ENCODE measurements around the gene SCMH1.
A peak's percentile ranks its signal among the peaks of the same experiment; 100 is the strongest.
"Not testable (repeated sequence)": the region's sequence is repeated elsewhere in the genome, so short reads cannot be mapped to it uniquely, and the experiment has no call there.

SCMH1 gene

DNA sequence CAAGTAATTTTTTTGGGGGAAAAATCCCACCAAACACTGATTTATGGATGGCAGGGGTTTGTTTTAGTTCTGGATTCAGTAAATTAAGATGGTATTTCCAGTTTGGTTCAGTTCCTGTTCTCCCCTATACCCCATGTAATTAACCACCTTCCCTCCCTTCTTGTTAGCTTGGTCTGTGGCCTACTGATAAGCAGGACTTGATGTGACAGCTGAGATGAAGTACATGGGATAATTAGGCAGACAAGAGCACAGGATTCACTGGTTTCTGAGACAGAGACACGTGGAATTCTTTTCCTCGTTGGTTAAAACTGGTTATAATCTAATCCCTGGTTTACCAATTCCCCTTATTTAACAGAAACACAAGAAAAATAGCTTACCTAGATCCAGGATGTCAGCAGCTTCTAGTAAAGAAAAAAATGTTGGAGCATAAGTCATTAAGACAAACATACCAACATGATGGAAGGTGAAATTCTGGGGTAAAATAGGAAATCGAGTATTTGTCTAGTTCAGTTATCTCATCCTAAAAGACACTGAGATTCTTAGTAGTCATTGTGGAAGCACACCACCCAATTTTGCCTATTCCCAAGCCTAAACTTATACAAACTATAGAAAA, 81.5 kb downstream of the SCMH1 start:
- no peak for TF ChIP-seq POLR2AphosphoS5 (IDR thresholded peaks at IDR 0.05; ENCODE audit: low read depth, low read length)
- TF ChIP-seq TAF1 (IDR thresholded peaks at IDR 0.05; ENCODE audit: borderline replicate concordance, low read depth, low read length) = no peak
- no peak for TF ChIP-seq POLR2A (IDR thresholded peaks at IDR 0.05; ENCODE audit: low read depth, low read length)
- no peak for DNase-seq (ENCODE audit: insufficient read length)
- FAIRE-seq = no peak

DNA sequence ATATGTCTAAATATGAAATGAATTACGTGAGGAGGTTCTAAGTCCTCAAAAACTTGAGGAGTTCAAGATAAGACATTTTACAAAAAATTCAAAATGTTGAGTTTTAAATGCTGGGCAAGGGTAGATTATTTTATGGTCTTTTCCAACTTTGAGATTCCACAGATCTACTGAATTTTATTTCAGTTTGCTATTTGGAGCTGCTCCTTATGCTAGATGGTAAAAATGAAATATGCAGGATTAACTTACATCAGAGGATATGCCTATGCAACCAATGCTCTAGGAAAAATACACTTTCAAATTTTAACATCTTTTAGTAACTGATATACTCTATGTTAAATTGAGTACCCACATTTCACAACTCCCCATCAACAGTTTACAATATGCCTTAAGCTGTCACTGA, 83.1 kb downstream of the SCMH1 start:
- FAIRE-seq = no peak

DNA sequence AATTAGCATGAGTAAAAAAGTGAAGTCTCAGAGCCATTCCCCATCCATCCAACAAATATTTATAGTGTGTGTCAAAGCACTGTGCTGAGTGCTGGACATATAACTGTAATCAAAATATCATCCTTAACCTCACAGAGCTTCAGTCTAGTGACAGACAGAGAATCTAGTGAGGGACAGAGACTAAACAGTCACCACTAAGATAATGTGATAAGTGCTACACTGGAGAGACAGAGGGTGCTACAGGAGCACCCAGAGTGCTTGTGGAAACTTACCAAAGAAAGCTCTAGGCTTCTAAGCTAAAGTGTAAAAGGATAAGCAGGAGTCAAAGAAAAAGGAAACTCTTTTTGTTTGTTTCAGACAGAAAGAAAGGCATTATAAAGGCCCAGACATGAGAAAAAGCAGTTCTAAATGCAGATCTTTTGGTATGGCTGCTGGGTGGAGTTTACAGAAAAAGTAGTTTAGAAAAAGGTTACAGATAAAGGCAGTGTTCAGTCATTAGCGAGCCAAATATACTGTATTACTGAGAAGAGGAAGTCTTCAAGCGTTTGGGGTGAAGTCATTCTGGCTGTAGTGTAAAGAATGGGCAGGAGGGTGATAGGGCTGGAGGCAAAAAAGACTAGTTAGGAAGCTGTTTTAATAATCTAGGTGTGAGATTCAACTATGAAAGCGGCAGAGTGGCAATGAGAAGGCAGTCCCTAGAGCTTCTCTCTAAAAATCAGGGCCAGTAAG, 83.8 kb downstream of the SCMH1 start:
- FAIRE-seq (no peak), DNase-seq (ENCODE audit: insufficient read length) (no peak)
- no peak for TF ChIP-seq POLR2AphosphoS5 (IDR thresholded peaks at IDR 0.05; ENCODE audit: low read depth, low read length)

More for the DNA sequence above, 83.1 kb downstream of the SCMH1 start:
- no peak for DNase-seq (ENCODE audit: insufficient read length)
- TF ChIP-seq POLR2AphosphoS5 (IDR thresholded peaks at IDR 0.05; ENCODE audit: low read depth, low read length) (no peak), POLR2A (IDR thresholded peaks at IDR 0.05; ENCODE audit: low read depth, low read length) (no peak), TAF1 (IDR thresholded peaks at IDR 0.05; ENCODE audit: borderline replicate concordance, low read depth, low read length) (no peak)

DNA sequence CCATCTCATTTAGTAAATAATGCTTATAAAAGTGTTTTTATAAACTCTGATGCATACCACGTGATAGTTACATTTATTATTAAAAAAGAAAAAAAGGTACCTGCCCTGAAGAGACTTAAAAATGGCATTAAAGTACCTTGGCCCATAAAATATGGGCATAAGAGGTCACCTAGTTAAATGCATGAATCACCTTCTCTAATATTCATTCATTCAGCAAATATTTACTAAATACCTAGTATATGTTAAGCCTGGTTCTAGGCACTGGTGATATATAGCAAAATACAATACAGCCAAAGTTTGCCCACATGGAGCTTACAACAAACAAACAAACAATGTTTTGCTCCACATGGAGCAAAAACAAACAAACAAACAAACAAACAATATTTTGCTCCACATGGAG, 87.0 kb downstream of the SCMH1 start:
- DNase-seq (ENCODE audit: insufficient read length) = no peak
- no peak for TF ChIP-seq TAF1 (IDR thresholded peaks at IDR 0.05; ENCODE audit: borderline replicate concordance, low read depth, low read length)
- no peak for TF ChIP-seq POLR2AphosphoS5 (IDR thresholded peaks at IDR 0.05; ENCODE audit: low read depth, low read length)
- TF ChIP-seq POLR2A (IDR thresholded peaks at IDR 0.05; ENCODE audit: low read depth, low read length) = no peak
- no peak for FAIRE-seq

DNA sequence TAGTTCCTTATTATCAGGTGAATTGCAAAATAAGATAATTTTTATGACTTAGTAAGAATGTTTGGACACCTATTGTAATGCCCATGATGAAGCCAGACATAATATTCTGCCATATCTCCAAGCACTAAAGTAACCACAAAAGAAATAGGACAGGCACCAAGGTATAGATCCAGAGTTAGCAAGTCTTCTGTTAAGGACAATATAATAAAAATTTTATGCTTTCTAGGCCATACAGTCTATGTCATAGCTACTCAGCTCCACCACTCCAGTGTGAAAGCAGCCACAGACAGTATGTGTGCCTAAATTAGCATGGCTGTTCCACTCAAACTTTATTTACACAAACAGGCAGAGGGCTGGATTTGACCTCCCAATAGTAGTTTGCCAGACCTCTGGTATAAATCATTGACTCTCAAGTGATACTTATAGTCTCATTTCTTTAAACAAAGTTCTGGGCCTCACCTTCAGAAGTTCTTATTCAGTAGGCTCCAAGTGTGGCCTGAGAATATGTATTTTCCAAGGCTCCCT, 88.3 kb downstream of the SCMH1 start:
- FAIRE-seq (peak; percentile 21), DNase-seq (ENCODE audit: insufficient read length) (no peak)
- TF ChIP-seq TAF1 (IDR thresholded peaks at IDR 0.05; ENCODE audit: borderline replicate concordance, low read depth, low read length) (no peak), POLR2A (IDR thresholded peaks at IDR 0.05; ENCODE audit: low read depth, low read length) (no peak), POLR2AphosphoS5 (IDR thresholded peaks at IDR 0.05; ENCODE audit: low read depth, low read length) (no peak)

DNA sequence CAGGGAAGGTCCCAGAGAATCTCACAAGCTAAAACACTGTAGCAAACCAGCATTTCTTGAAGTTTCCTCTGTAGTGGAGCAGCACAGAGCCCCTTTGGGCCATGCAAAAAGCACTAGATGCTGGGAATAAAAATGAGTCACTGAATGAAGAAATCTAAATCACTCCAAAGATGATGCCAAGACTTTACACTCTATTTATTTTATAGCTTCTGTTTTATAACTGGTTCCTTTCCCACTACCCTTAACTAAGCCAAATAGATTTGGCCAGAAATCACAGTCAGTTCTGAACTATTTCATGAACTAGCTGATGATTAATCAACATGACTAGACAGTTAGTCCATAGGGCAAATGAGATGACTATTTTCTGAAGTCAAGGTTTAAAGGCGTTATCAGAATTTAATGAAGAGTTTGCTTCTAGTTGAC, 89.5 kb downstream of the SCMH1 start:
- TF ChIP-seq TAF1 (IDR thresholded peaks at IDR 0.05; ENCODE audit: borderline replicate concordance, low read depth, low read length) (no peak), POLR2A (IDR thresholded peaks at IDR 0.05; ENCODE audit: low read depth, low read length) (no peak), POLR2AphosphoS5 (IDR thresholded peaks at IDR 0.05; ENCODE audit: low read depth, low read length) (no peak)
- FAIRE-seq (no peak), DNase-seq (ENCODE audit: insufficient read length) (no peak)

DNA sequence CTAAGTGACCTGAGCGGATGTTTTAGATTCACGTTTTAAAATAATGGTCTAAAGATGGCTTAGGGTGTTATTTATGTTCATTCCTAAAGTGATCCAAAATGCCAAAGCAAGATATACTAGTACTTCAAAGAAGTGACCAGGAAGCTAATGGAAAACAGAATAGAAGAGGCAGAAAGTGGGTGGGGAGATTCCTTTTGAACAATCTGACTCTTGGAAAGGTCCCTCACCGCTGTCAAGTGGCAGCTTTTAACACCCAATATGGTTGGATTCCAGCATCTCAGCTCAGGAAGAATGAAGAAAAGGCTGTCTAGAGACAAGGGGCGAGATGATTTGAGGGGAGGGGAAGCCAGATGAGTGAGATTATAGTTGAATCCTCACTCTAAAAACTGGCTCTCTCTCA, 90.3 kb downstream of the SCMH1 start:
- TF ChIP-seq TAF1 (IDR thresholded peaks at IDR 0.05; ENCODE audit: borderline replicate concordance, low read depth, low read length) = no peak
- TF ChIP-seq POLR2AphosphoS5 (IDR thresholded peaks at IDR 0.05; ENCODE audit: low read depth, low read length) = no peak
- no peak for TF ChIP-seq POLR2A (IDR thresholded peaks at IDR 0.05; ENCODE audit: low read depth, low read length)
- FAIRE-seq (no peak), DNase-seq (ENCODE audit: insufficient read length) (no peak)

DNA sequence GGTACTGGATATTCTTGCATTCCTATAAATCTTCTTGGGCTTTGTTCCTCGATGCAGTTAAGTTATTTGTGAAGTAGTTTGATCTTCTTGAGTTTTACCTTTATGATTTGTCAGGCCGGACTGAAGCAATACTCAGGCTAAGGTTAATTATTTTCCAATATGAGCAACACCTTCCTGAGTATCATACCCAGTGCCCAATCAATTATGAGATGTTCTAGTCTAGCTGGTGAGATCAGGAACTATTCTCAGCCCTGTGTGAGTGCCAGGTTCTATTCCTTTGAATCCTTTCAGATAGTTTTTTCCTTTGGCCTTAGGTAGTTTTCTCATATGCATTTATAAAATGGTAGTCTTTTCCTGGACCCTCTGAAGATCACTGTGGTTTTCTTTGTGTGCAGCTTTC, 92.5 kb downstream of the SCMH1 start:
- no peak for FAIRE-seq
- DNase-seq (ENCODE audit: insufficient read length) = no peak
- no peak for TF ChIP-seq POLR2A (IDR thresholded peaks at IDR 0.05; ENCODE audit: low read depth, low read length)
- no peak for TF ChIP-seq TAF1 (IDR thresholded peaks at IDR 0.05; ENCODE audit: borderline replicate concordance, low read depth, low read length)
- TF ChIP-seq POLR2AphosphoS5 (IDR thresholded peaks at IDR 0.05; ENCODE audit: low read depth, low read length) = no peak

DNA sequence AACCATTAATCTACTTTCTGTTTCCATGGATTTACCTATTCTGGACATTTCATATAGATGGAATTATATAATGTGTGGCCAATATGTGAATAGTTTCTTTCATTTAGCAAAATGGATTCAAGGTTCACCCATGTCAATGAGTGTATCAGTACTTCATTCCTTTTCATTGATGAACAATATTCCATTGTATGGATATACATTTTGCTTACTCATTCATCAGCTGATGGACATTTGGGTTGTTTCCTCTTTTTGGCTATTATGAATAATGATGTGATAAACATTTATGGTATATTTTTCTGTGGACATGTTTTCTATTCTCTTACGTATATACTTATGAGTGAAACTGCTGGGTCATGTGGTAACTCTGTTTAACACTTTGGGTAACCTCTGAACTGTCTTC, 97.8 kb downstream of the SCMH1 start:
- no peak for TF ChIP-seq POLR2AphosphoS5 (IDR thresholded peaks at IDR 0.05; ENCODE audit: low read depth, low read length)
- no peak for TF ChIP-seq POLR2A (IDR thresholded peaks at IDR 0.05; ENCODE audit: low read depth, low read length)
- TF ChIP-seq TAF1 (IDR thresholded peaks at IDR 0.05; ENCODE audit: borderline replicate concordance, low read depth, low read length) = no peak
- DNase-seq (ENCODE audit: insufficient read length) (no peak), FAIRE-seq (peak; percentile 56)

DNA sequence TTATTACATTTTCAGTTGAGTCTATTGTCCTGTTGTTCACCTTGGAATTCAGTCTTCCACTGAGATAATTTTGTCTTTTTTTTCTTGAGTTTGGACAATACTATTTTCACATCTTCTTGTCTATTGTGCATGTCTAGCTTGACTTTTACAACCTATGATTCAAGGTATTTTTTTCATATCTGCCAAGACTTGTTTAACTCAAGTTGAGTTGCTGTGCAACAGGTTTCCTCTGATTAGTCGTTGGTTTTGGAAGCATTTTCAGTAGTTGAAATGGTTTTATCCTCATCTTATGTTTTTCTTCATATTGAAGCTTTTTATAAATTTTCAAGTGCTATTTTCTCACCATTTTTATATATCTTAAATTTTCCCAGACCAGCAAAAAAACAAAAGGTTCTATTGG, 103.6 kb downstream of the SCMH1 start:
- no peak for DNase-seq (ENCODE audit: insufficient read length)
- peak; percentile 24 for FAIRE-seq
- TF ChIP-seq POLR2AphosphoS5 (IDR thresholded peaks at IDR 0.05; ENCODE audit: low read depth, low read length) (no peak), TAF1 (IDR thresholded peaks at IDR 0.05; ENCODE audit: borderline replicate concordance, low read depth, low read length) (no peak), POLR2A (IDR thresholded peaks at IDR 0.05; ENCODE audit: low read depth, low read length) (no peak)

DNA sequence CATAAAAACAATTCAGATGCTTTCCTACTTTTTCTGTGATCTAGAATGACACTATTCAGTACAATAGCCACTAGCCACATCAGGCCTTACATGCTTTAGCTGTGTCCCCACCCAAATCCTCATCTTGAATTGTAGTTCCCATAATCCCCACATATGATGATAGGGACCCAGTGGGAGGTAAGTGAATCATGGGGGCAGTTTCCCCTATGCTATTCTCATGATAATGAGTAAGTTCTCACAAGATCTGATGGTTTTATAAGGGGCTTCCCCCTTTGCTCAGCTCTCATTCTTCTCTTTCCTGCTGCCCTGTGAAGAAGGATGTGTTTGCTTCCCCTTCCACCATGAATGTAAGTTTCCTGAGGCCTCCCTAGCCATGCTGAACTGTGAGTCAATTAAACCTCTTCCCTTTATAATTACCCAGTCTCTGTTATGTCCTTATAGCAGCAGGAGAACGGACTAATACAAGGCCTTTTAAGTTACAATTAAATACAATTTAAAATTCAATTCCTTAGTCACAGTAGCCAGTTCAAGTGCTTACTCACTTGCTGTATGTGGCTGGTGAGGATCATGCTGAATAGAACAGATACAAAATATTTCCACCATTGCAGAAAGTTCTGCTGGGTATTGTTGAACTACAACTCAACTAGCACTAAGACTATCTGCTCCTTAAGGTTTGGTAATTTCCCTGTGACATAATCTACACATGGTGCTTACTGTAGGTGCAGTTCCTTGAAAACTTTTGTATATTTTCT, 106.7 kb downstream of the SCMH1 start:
- no peak for DNase-seq (ENCODE audit: insufficient read length)
- TF ChIP-seq TAF1 (IDR thresholded peaks at IDR 0.05; ENCODE audit: borderline replicate concordance, low read depth, low read length) (no peak), POLR2AphosphoS5 (IDR thresholded peaks at IDR 0.05; ENCODE audit: low read depth, low read length) (no peak), POLR2A (IDR thresholded peaks at IDR 0.05; ENCODE audit: low read depth, low read length) (no peak)
- FAIRE-seq = no peak

DNA sequence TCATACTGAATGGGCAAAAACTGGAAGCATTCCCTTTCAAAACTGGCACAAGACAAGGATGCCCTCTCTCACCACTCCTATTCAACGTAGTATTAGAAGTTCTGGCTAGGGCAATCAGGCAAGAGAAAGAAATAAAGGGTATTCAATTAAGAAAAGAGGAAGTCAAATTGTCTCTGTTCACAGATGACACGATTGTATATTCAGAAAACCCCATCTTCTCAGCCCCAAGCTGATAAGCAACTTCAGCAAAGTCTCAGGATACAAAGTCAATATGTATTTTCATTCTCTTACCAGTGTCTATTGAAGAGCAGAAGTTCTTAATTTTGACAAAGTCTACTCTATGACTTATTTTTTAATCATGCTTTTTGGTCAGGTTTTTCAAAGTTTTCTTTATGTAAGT, 107.8 kb downstream of the SCMH1 start:
- not testable (repeated sequence) for DNase-seq (ENCODE audit: insufficient read length); FAIRE-seq
